Measurements from ENCODE around the gene UNC13B.
"Not testable (repeated sequence)": the region's sequence is repeated elsewhere in the genome, so short reads cannot be mapped to it uniquely, and the experiment has no call there.

Gene UNC13B

GRCh38 chr9:35395706-35396101, 233.9 kb downstream of the UNC13B start:
- no peak for DNase-seq

- no peak for DNase-seq
Observed at GRCh38 chr9:35396560-35397215, 234.9 kb downstream of the UNC13B start.

- no peak for DNase-seq
Observed at GRCh38 chr9:35397216-35397698, 235.4 kb downstream of the UNC13B start.

GRCh38 chr9:35397923-35398322, 236.1 kb downstream of the UNC13B start:
- DNase-seq = no peak

- DNase-seq = no peak
Observed at GRCh38 chr9:35398651-35399335, 237.0 kb downstream of the UNC13B start.

GRCh38 chr9:35404865-35405264, 243.1 kb downstream of the UNC13B start:
- no peak for DNase-seq

GRCh38 chr9:35406183-35406959, 244.6 kb downstream of the UNC13B start:
- DNase-seq = no peak

- peak; percentile 66 for DNase-seq
Observed at GRCh38 chr9:35407846-35408245, 246.0 kb downstream of the UNC13B start.

GRCh38 chr9:35409434-35409833, 247.6 kb downstream of the UNC13B start:
- not testable (repeated sequence) for DNase-seq

GRCh38 chr9:35414889-35415288, 253.1 kb downstream of the UNC13B start:
- no peak for DNase-seq

- no peak for DNase-seq
Observed at GRCh38 chr9:35415402-35416097, 253.7 kb downstream of the UNC13B start.

GRCh38 chr9:35416098-35416427, 254.3 kb downstream of the UNC13B start:
- no peak for DNase-seq

GRCh38 chr9:35422346-35422745, 260.5 kb downstream of the UNC13B start:
- no peak for DNase-seq

- DNase-seq = no peak
Observed at GRCh38 chr9:35422753-35423152, 260.9 kb downstream of the UNC13B start.

- DNase-seq = no peak
Observed at GRCh38 chr9:35423499-35423898, 261.7 kb downstream of the UNC13B start.

- no peak for DNase-seq
Observed at GRCh38 chr9:35424356-35425352, 262.8 kb downstream of the UNC13B start.

- DNase-seq = no peak
Observed at GRCh38 chr9:35426627-35427026, 264.8 kb downstream of the UNC13B start.

GRCh38 chr9:35431467-35431866, 269.7 kb downstream of the UNC13B start:
- no peak for DNase-seq

GRCh38 chr9:35432076-35432475, 270.3 kb downstream of the UNC13B start:
- no peak for DNase-seq

- peak; percentile 1 for DNase-seq
Observed at GRCh38 chr9:35436933-35437332, 275.1 kb downstream of the UNC13B start.

GRCh38 chr9:35446012-35446411, 284.2 kb downstream of the UNC13B start:
- no peak for DNase-seq

- DNase-seq = no peak
Observed at GRCh38 chr9:35448496-35448895, 286.7 kb downstream of the UNC13B start.

Measured in inflammatory macrophage treated with lipopolysaccharide for 4 hours (primary cell).